GM18867 (cell line): ENCODE data around the gene PRR11.
"Not testable (repeated sequence)": the region's sequence is repeated elsewhere in the genome, so short reads cannot be mapped to it uniquely, and the experiment has no call there.

Experiments
- ATAC-seq: cut with Tn5 transposase; IDR thresholded peaks from one replicate; pipeline ENCODE4 v1.9.1; 2021; ENCODE audit warnings: mild to moderate bottlenecking, moderate library complexity; ENCODE audit not compliant: unreplicated experiment

Gene PRR11

GRCh38 chr17:59151006-59151405 is 4.5 kb upstream of the PRR11 start:
- no peak for ATAC-seq

- no peak for ATAC-seq
Measured at GRCh38 chr17:59151591-59151990, 4.0 kb upstream of the PRR11 start.

GRCh38 chr17:59152925-59153324 is 2.6 kb upstream of the PRR11 start:
- no peak for ATAC-seq

GRCh38 chr17:59154292-59154720 is 1.2 kb upstream of the PRR11 start:
- no peak for ATAC-seq

- peak; percentile 82 for ATAC-seq
Measured at GRCh38 chr17:59154721-59155438, 666 bp upstream of the PRR11 start, which contains the start of gene SKA2. TSS of gene SKA2 (minus strand) at chr17:59155186. CDS start at chr17:59155163, 23 bp downstream.

GRCh38 chr17:59160157-59161025 is 4.8 kb downstream of the PRR11 start:
- no peak for ATAC-seq

- no peak for ATAC-seq
Measured at GRCh38 chr17:59161477-59161876, 5.9 kb downstream of the PRR11 start.

GRCh38 chr17:59165933-59166342 is 10.4 kb downstream of the PRR11 start:
- peak; percentile 66 for ATAC-seq

- ATAC-seq, result no peak
Measured at GRCh38 chr17:59167571-59168001, 12.0 kb downstream of the PRR11 start.

- no peak for ATAC-seq
Measured at GRCh38 chr17:59172436-59173004, 17.0 kb downstream of the PRR11 start.

GRCh38 chr17:59174671-59175070 is 19.1 kb downstream of the PRR11 start:
- no peak for ATAC-seq

GRCh38 chr17:59175076-59175475 is 19.5 kb downstream of the PRR11 start:
- ATAC-seq, result no peak

GRCh38 chr17:59178266-59178985 is 22.9 kb downstream of the PRR11 start:
- no peak for ATAC-seq

- not testable (repeated sequence) for ATAC-seq
Measured at GRCh38 chr17:59179601-59180000, 24.1 kb downstream of the PRR11 start.

GRCh38 chr17:59180626-59181025 is 25.1 kb downstream of the PRR11 start:
- ATAC-seq, result no peak

- ATAC-seq, result no peak
Measured at GRCh38 chr17:59181481-59181880, 25.9 kb downstream of the PRR11 start.

GRCh38 chr17:59185997-59186396 is 30.5 kb downstream of the PRR11 start:
- ATAC-seq, result no peak

GRCh38 chr17:59186850-59187249 is 31.3 kb downstream of the PRR11 start:
- no peak for ATAC-seq

- ATAC-seq, result no peak
Measured at GRCh38 chr17:59190806-59191205, 35.3 kb downstream of the PRR11 start.

- no peak for ATAC-seq
Measured at GRCh38 chr17:59193336-59193862, 37.9 kb downstream of the PRR11 start.

- ATAC-seq, result no peak
Measured at GRCh38 chr17:59199398-59199797, 43.9 kb downstream of the PRR11 start.
